NK-92 (cell line): Measurements from ENCODE around the gene FAM20C.

Experiments
- DNase-seq: peaks from one replicate; lab custom pipeline; 2025; ENCODE audit not compliant: unreplicated experiment; lab: John Stamatoyannopoulos, UW

Gene FAM20C

DNA sequence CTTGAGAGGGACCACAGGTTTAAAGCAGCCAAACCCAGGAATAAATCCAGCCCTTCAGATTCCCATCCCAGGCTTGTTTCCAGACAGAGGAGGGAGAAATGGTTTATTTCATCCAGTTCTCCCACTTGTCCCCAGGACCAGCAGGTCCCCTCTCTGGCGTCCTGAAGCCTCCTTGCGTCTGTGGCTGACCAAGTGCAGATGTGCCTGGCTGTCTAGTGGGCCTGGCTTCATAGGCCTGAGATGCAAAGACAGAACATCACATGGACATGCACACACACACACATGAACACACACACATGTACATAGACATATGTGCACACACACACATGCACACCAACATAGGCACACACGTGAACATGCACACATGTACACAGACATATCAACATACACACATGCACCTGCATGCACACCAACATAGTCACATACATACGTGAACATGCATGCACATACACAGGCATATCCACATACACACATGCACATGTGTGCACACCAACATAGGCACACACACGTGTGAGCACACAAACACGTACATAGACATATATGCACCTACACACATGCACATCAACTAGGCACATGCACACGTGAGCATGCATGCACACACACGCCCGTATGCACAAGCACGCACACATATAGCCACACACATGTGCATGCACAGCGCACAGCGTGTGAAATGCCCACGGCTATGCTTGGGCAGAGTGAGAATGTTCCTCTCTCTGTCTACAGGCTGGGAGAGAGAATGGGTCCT, 108.3 kb downstream of the FAM20C start:
- DNase-seq, result no peak

DNA sequence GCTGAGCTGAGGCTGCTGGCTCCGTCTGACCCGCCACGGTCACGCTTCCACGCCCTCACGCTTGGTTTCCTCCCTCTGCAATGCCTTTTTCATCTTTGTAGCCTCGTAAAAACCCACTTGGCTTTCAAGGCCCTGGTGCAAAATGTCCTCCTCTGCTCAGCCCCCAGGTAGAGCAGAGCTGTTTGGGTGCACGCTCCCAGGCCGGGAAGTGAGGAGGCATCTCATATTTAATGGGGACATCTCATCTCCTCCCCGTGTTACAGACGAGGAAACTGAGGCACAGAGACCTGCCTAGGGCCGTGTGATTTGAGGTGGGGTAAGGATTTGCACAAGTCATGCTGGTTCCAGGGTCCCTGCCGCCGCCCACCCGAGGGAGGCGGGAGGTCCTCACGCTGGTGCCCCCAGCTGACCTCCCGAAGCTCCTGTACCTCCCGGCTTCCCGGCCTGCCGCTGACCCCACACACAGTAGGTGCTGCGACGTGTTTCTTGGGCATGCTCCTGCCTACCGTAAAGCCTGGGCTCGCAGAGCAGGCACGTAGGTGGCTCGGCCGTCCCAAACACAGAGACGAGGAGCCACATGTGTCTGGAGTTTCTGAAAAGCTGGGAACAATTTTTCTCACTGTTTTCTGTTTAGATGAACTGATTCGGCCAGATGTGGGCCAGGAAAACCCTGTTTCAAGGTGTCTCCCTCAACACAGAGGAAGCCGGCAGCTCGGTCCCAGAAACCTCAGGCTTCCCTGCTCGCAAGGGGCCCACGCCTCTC, 109.1 kb downstream of the FAM20C start:
- DNase-seq, result no peak

DNA sequence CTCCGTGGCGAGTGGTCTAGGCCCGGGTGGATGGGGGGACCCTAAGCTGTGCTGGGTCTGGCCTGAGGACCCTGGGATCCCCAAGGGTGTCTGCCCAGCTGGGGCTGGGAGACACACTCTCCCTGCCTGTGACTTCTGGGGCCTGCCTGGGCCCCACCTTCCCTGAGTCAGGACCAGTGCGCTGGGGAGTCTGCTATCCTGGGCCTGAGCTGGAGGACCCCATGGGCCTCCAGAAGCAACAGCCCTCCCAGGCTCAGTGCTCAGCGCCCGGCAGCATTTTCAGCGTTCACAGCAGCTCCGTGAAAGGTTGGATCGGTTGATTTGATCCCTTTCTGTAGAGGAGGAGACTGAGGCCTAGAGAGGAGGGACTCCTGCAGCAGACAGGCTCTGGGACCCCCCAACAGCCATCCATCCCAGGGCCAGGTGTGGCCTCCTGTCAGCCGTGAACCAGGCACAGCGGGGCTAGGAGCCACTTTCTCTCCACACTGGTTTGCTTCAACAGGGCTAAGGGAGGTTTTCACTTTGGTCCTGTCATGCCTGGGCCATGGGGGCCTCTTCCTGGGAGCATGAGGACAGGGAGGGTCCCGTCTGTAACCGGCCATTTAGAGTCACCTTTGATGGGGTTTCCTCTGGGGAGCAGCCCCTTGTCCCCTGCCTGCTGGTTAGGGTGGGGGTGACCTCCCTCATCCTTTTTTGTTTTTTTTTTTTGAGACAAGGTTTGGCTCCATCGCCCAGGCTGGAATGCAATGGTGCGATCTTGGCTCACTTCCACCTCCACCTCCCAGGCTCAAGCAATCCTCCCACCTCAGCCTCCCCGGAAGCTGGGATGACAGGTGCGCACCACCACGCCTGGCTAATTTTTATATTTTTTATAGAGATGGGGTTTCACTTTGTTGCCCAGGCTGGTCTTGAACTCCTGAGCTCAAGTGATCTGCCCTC, 110.0 kb downstream of the FAM20C start:
- DNase-seq, result no peak

DNA sequence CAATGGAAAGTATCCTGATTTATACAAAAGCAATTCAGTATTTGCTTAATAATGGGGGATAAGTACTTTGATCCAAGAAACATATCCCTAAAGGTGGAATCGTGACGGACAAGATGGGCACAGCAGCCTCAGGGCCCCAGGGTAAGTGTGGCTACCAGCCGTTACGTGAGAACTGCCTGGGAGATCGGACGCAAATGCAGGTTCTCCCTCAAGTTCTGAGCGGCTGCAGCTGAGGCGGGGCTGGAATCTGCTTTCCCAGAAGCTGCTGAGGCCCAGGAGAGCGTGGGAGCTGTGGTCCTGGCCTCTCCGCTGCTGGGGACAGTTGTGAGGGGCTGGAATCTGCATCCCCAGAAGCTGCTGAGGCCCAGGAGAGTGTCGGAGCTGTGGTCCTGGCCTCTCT, 111.1 kb downstream of the FAM20C start:
- no peak for DNase-seq

DNA sequence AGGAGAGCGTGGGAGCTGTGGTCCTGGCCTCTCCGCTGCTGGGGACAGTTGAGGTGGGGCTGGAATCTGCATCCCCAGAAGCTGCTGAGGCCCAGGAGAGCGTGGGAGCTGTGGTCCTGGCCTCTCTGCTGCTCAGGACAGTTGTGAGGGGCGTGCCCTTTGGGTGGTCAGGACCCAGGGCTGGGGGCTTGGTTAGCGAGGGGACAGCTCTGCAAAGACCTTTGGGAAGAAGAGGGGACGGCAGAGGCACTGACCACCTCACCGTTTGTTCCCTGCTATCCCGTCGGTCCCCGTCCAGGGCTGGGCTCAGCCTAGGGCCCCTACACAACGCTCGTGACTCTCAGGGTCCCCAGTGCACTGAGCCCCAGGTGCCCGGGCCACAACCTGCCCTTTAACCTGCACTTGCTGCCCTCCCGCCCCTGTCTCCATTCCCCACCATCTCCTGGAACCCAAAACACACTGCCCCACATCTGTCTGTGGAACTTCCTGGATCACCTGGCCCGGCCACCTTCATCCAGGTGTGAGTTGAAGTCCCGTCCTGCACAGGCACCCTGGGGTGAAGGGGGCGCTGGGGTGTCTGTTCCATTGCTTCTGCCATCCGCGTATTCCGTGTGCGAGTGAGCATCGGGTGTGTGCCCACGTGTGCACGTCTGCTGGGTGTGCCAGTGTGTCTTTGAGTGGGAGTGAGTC, 111.7 kb downstream of the FAM20C start:
- no peak for DNase-seq

DNA sequence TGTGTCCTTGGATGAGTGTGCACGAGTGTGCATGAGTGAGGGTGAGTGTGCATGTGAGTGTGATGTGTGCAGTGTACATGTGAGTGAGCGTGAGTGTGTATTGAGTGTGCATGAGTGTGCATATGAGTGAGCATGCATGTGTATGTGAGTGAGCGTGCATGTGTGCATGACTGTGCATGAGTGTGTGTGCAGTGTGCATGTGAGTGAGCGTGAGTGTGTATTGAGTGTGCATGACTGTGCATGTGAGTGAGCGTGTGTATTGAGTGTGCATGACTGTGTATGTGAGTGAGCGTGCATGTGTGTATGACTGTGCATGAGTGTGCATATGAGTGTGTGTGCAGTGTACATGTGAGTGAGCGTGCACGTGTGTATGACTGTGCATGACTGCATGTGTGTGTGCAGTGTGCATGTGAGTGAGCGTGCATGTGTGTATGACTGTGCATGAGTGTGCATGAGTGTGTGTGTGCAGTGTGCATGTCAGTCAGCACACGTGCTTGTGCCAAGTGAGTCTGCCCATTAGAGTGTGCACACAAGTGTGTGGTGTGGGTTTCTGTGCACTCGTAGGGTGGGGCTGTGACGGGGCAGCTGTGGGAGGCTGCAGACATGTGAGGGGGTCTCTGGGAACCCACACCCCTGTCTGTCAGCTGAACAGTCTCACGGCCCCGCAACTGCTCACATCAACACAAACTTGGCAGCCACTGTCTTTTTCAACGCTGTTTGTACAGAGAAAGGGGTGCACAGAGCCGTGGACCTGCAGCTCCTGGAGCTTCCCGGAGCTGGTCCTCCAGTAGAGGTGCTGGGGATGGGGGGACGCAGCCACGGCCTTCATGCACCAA, 112.4 kb downstream of the FAM20C start:
- no peak for DNase-seq

DNA sequence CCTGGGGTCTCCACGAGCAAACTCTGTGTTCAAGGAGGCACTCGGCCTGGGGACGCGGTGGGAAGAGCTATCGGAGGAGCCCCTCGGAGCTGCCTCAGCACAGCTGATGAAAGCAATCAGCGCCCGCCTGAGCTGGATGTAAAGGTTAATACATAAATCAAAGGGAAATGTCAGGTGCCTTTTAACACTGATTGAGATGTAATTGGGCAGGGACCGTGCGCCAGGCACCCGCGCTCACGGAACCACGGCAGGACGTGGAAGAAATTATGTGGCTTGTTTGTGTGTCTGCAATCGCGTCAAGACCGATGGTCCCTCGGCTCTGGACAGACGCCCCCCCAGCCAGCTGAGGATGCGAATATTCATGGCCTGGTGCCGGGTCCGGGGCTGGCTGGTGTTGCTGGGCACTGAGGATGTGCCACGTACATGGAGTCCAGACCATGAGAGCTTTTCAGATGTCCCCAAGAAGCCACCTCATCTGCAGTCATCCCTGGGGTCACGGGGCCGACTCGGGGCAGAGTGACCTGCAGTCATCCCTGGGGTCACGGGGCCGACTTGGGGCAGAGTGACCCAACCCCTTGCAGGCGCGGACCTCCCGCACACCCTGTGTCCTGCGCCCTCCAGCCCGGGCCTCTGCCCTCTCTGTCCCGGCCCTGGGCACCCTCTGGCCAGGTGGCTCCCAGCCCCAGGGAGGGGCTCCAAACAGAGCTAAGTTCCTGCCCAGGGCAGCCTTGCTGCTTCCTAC, 113.2 kb downstream of the FAM20C start:
- DNase-seq, result no peak

DNA sequence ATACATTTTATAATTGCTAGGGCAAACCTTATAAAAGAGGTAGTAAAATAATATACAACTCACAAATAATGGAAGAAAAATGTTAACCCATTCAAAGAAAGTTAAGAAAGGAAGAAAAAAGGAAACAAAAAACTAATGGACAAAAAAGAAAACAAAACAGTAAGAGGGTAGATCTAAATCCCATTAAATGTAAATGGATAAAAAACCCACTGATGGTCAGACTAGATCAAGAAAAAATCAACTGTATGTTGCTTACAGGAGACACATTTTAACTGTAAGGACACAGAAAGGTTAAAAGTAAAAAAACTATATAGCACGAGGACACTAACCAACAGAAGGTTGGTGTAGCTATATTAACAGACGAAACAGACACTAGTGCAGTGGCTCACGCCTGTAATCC, 115.6 kb downstream of the FAM20C start:
- no peak for DNase-seq

DNA sequence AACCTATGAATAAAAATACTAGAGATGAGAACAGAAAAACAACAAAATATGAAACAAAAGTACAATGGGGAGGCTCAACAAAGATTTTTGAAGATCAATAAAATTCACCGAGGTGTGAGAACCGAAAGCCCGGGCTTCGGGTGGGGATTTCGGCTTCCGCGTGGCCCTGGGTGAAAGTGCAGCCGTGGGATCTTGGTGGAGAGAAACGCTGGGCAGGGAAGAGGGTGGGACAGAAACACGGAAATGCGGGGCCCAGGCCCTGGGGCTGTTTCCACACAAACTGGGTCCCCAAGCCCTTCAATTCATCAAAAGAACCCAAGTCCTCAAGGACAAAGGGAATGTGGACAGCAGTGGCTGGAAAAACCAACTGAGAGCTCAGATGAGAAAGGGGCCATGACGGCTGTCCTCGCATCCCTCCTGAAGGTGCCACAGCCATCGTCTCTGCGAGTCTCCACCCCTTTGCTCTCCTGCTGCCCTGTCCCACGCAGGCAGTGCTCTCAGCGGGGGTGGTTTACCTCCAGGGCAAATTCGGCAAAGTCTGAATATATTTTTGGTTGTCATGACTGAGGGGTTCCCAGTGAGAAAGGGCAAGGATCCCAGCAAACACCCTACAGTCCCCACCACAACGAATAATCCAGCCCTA, 117.3 kb downstream of the FAM20C start:
- no peak for DNase-seq
